Activated naive CD4-positive, alpha-beta T cell (primary cell): ENCODE data around the gene IGFBP5.

ENCODE experiments used
- DNase-seq, 4 experiments: peaks; one replicate each; lab custom pipeline; 2025; lab: John Stamatoyannopoulos, UW

IGFBP5 gene

GRCh38 chr2:216695401-216695821 lies at the start of gene IGFBP5:
TSS of gene IGFBP5 (minus strand) at chr2:216695549. CDS start at chr2:216694775, 774 bp downstream.
- no peak for DNase-seq

GRCh38 chr2:216743781-216744180 lies 48.4 kb upstream of the IGFBP5 start:
- no peak for DNase-seq

GRCh38 chr2:216742411-216742810 lies 47.1 kb upstream of the IGFBP5 start:
- DNase-seq, result no peak

- no peak for DNase-seq
Measured at GRCh38 chr2:216741223-216741593, 45.9 kb upstream of the IGFBP5 start.

- DNase-seq, result no peak
Measured at GRCh38 chr2:216740557-216741222, 45.3 kb upstream of the IGFBP5 start.

GRCh38 chr2:216739035-216739434 lies 43.7 kb upstream of the IGFBP5 start:
- DNase-seq, result no peak

- DNase-seq, result no peak
Measured at GRCh38 chr2:216737676-216738075, 42.3 kb upstream of the IGFBP5 start.

- no peak for DNase-seq
Measured at GRCh38 chr2:216736326-216736725, 41.0 kb upstream of the IGFBP5 start.

- no peak for DNase-seq
Measured at GRCh38 chr2:216735668-216736067, 40.3 kb upstream of the IGFBP5 start.

GRCh38 chr2:216735086-216735485 lies 39.7 kb upstream of the IGFBP5 start:
- no peak for DNase-seq

GRCh38 chr2:216733046-216733445 lies 37.7 kb upstream of the IGFBP5 start:
- no peak for DNase-seq

- no peak for DNase-seq
Measured at GRCh38 chr2:216732334-216732733, 37.0 kb upstream of the IGFBP5 start.

GRCh38 chr2:216731465-216731864 lies 36.1 kb upstream of the IGFBP5 start:
- no peak for DNase-seq

- no peak for DNase-seq
Measured at GRCh38 chr2:216730871-216731270, 35.5 kb upstream of the IGFBP5 start.

GRCh38 chr2:216727346-216728122 lies 32.2 kb upstream of the IGFBP5 start:
- no peak for DNase-seq

GRCh38 chr2:216724190-216724589 lies 28.8 kb upstream of the IGFBP5 start:
- no peak for DNase-seq

GRCh38 chr2:216721141-216721540 lies 25.8 kb upstream of the IGFBP5 start:
- DNase-seq, result no peak

GRCh38 chr2:216720722-216721121 lies 25.4 kb upstream of the IGFBP5 start:
- no peak for DNase-seq

- DNase-seq, result no peak
Measured at GRCh38 chr2:216717907-216718615, 22.7 kb upstream of the IGFBP5 start.

- no peak for DNase-seq
Measured at GRCh38 chr2:216717491-216717901, 22.1 kb upstream of the IGFBP5 start.

- no peak for DNase-seq
Measured at GRCh38 chr2:216716109-216716508, 20.8 kb upstream of the IGFBP5 start.

- no peak for DNase-seq
Measured at GRCh38 chr2:216715402-216715974, 20.1 kb upstream of the IGFBP5 start.

GRCh38 chr2:216714376-216714775 lies 19.0 kb upstream of the IGFBP5 start:
- no peak for DNase-seq
